WTC11 (cell line): ENCODE results near the gene CHST11.

Experiments used
- CREM ChIP-seq: sonication (generic); formaldehyde crosslinking; IDR thresholded peaks from 2 replicates; pipeline ENCODE4 v1.8.1; 2022; ENCODE audit warnings: mild to moderate bottlenecking, missing genetic modification reagents, moderate library complexity
- KAT7 ChIP-seq: sonication (generic); formaldehyde crosslinking; IDR thresholded peaks from 2 replicates; pipeline ENCODE4 v1.8.1; 2023; ENCODE audit warnings: missing genetic modification reagents, mild to moderate bottlenecking, borderline replicate concordance
- PRDM15 ChIP-seq: sonication (generic); formaldehyde crosslinking; IDR thresholded peaks from 2 replicates; pipeline ENCODE4 v1.8.0; 2022; ENCODE audit warnings: missing genetic modification reagents
- TF ChIP-seq, protein P1 (sequence below): fragments of 200-600 bp; IDR thresholded peaks from 2 replicates; pipeline ENCODE4 v1.8.0; 2022; ENCODE audit warnings: antibody characterized with exemption

DNA sequence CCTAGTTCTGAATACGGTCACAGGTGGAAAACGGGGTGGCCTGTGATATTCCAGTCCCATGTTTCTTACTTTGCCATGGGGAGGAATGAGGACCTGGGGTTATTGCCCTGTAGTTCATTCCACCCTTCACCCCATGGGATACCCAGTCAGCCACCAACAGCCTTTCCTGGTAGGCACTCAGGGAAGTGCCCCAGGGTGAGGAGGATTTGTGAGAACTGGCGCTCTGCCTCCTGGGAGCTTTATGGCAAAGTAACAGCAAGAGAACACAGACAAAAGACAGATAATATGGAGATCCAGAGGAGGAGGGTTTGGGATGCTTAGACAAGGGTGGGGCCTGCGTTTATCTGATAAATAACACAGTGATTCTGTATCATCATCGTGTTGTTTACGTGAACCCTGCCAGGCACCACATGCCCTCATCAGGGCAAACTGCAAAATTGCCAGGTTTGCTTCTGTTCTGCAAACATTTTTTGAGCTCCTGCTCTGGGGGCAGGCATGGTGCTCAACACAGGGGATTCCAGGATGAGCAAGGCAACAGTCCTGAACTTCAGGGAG, 277.9 kb downstream of the CHST11 start:
- TF ChIP-seq KAT7 (no peak), CREM (no peak), PRDM15 (no peak)
- TF ChIP-seq, protein P1, sequence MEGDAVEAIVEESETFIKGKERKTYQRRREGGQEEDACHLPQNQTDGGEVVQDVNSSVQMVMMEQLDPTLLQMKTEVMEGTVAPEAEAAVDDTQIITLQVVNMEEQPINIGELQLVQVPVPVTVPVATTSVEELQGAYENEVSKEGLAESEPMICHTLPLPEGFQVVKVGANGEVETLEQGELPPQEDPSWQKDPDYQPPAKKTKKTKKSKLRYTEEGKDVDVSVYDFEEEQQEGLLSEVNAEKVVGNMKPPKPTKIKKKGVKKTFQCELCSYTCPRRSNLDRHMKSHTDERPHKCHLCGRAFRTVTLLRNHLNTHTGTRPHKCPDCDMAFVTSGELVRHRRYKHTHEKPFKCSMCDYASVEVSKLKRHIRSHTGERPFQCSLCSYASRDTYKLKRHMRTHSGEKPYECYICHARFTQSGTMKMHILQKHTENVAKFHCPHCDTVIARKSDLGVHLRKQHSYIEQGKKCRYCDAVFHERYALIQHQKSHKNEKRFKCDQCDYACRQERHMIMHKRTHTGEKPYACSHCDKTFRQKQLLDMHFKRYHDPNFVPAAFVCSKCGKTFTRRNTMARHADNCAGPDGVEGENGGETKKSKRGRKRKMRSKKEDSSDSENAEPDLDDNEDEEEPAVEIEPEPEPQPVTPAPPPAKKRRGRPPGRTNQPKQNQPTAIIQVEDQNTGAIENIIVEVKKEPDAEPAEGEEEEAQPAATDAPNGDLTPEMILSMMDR, result no peak
